ENCODE measurements around the gene PLEKHG4.

The PLEKHG4 gene

DNA sequence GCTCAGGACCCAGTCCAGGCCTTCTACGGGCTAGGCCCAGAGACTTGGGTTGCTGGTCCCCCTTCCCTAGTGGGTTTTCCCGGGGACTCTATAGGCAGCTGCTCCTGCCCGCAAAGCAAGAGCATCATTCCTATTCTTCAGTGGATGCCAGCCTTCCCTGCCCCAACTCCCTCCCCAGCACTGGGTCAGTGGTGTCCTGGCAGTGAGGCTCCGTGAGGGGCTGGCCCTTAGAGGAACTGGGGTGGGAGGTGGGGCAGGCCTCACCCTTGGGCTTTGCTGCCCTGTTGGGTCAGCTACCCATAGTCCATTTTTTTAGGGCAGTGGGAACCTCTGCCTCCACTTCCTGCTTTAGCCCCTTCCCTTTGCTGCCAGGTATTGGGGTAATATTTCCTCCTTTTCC is 7.9 kb upstream of the PLEKHG4 start:
- no peak overlapping the region for H3K4me2 ChIP-seq
- TF ChIP-seq, protein P1, sequence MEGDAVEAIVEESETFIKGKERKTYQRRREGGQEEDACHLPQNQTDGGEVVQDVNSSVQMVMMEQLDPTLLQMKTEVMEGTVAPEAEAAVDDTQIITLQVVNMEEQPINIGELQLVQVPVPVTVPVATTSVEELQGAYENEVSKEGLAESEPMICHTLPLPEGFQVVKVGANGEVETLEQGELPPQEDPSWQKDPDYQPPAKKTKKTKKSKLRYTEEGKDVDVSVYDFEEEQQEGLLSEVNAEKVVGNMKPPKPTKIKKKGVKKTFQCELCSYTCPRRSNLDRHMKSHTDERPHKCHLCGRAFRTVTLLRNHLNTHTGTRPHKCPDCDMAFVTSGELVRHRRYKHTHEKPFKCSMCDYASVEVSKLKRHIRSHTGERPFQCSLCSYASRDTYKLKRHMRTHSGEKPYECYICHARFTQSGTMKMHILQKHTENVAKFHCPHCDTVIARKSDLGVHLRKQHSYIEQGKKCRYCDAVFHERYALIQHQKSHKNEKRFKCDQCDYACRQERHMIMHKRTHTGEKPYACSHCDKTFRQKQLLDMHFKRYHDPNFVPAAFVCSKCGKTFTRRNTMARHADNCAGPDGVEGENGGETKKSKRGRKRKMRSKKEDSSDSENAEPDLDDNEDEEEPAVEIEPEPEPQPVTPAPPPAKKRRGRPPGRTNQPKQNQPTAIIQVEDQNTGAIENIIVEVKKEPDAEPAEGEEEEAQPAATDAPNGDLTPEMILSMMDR (conservative IDR thresholded peaks at IDR 0.05; ENCODE audit: low read depth, low read length) = no peak
- no peak overlapping the region for H3K9ac ChIP-seq
- H3K27me3 ChIP-seq (ENCODE audit: insufficient read depth, low read depth) = no peaks in the 10 kb centered on the region
- H3K79me2 ChIP-seq (ENCODE audit: insufficient read depth, low read depth) = 0 out of 2 replicates have a peak, but pooled peaks cover 5% of the 10 kb centered on the region
- no peaks in the 10 kb centered on the region for H3K36me3 ChIP-seq (ENCODE audit: insufficient read depth)
- H4K20me1 ChIP-seq (ENCODE audit: insufficient read depth) = no peaks in the 10 kb centered on the region
- no peak overlapping the region for H3K27ac ChIP-seq
- H2AFZ ChIP-seq (ENCODE audit: low read depth) = no peak overlapping the region
- no peak overlapping the region for H3K4me3 ChIP-seq (IDR thresholded peaks at IDR 0.05; ENCODE audit: insufficient read depth, low read depth, low read length)
- H3K4me1 ChIP-seq (ENCODE audit: low read depth, poor library complexity, severe bottlenecking) = peaks cover 15% of the 10 kb centered on the region

DNA sequence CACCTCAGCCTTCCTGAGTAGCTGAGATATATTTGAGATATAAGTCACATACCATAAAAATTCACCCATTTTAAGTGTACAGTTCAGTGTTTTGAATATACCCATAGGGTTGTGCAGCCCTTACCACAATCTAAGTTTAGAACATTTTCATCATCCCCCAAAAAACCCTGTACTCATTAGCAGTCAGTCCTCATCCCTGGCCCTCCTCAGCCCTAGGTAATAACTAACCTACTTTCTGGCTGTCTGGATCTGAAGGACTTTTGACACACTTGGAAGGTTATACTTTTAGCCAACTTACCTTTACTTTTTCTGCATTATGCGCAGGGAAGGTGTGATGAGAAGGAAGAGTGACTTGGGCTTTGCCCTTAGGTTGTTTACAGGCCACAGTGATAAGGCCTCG is 4.0 kb upstream of the PLEKHG4 start:
- Histone ChIP-seq H3K79me2 (ENCODE audit: insufficient read depth, low read depth) (peaks cover 21% of the 10 kb centered on the region), H2AFZ (ENCODE audit: low read depth) (no peak overlapping the region), H4K20me1 (ENCODE audit: insufficient read depth) (no peaks in the 10 kb centered on the region), H3K4me3 (IDR thresholded peaks at IDR 0.05; ENCODE audit: insufficient read depth, low read depth, low read length) (no peak overlapping the region), H3K4me1 (ENCODE audit: low read depth, poor library complexity, severe bottlenecking) (peaks cover 33% of the 10 kb centered on the region), H3K27me3 (ENCODE audit: insufficient read depth, low read depth) (no peaks in the 10 kb centered on the region), H3K36me3 (ENCODE audit: insufficient read depth) (no peaks in the 10 kb centered on the region), H3K27ac (no peak overlapping the region), H3K4me2 (no peak overlapping the region), H3K9ac (no peak overlapping the region)
- TF ChIP-seq, protein P1 (conservative IDR thresholded peaks at IDR 0.05; ENCODE audit: low read depth, low read length) = no peak

DNA sequence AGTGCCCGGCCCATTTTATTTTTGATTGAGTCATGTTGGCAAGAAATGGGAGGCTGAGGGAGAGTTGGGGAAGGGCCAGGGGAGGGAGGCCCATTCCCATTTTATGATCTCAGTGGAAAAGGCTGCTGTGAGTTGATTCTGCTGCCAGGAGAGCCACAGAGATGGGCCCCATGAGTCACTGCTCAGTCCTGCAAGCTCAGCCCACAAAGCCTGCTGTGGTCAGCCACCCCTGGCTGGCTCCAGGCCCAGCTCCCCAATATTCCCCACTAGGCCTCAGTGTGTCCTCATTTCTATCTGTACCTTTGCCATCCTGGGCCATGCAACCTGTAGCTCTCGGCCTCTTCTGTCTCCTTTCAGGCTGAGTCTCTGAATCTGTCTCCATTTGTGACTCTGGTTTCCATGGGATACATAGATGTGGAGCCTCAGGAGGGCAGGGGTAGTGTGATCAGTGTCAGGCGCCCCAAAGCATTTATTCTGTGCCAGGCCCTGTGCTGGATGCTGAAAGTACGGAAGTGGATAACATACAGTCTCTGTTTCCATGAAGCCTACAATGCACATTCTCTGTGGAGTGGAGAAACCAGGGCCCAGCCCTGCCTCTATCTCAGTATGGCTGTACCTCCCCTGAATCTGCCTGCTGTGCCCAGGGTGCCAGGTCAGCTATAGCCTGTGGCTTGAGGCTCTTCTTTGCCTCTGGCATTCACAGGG is 1.9 kb upstream of the PLEKHG4 start:
- Histone ChIP-seq H3K9ac (peak overlapping the region; percentile 79), H3K4me2 (peak overlapping the region; percentile 83), H3K4me1 (ENCODE audit: low read depth, poor library complexity, severe bottlenecking) (peaks cover 37% of the 10 kb centered on the region), H3K27ac (peak overlapping the region; percentile 56), H3K4me3 (IDR thresholded peaks at IDR 0.05; ENCODE audit: insufficient read depth, low read depth, low read length) (no peak overlapping the region), H3K36me3 (ENCODE audit: insufficient read depth) (no peaks in the 10 kb centered on the region), H3K79me2 (ENCODE audit: insufficient read depth, low read depth) (peaks cover 21% of the 10 kb centered on the region), H4K20me1 (ENCODE audit: insufficient read depth) (no peaks in the 10 kb centered on the region), H3K27me3 (ENCODE audit: insufficient read depth, low read depth) (no peaks in the 10 kb centered on the region), H2AFZ (ENCODE audit: low read depth) (no peak overlapping the region)
- TF ChIP-seq, protein P1 (conservative IDR thresholded peaks at IDR 0.05; ENCODE audit: low read depth, low read length) = no peak

DNA sequence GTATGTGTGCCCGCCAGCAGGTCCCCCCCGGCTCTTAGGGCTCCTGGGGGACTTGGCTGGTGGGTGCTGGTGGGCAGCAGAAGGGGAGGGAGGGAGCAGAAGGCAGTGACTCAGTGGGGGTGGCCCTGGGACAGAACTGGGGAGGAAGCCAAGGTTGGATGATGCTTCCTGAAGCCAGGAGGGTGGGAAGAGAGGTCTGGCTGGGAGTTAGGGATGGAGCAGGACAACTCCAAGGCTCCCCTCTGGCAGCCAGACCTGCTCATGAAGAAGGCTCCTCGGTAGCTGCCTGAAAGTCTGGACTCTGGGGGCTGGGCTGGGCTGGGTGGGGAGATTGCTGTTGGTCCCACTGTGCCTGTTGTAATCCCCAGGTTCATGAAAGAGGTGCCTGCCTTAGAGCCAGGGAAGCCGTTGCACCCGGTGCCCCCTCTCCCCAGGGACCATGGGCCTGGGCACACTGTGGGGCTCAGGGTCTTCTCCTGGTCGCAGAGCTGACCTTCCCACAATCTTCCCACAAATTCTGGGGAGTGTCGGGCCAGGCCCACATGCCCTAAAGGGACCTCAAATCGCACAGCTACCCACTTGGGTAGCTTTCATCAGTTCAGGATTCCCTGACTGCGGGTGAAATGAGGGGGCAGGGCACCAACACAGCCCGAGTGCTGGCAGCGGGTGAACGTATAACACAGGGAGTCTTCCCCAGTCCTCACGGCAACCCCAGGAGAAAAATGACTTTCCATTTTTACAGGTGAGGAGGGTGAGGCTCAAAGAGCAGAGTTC is 1.1 kb upstream of the PLEKHG4 start:
- H3K79me2 ChIP-seq (ENCODE audit: insufficient read depth, low read depth) = peaks cover 21% of the 10 kb centered on the region
- no peaks in the 10 kb centered on the region for H3K36me3 ChIP-seq (ENCODE audit: insufficient read depth)
- H3K27ac ChIP-seq = peak overlapping the region; percentile 56
- H3K4me1 ChIP-seq (ENCODE audit: low read depth, poor library complexity, severe bottlenecking) = peaks cover 37% of the 10 kb centered on the region
- peak overlapping the region; percentile 53 for H3K4me3 ChIP-seq (IDR thresholded peaks at IDR 0.05; ENCODE audit: insufficient read depth, low read depth, low read length)
- H4K20me1 ChIP-seq (ENCODE audit: insufficient read depth) = no peaks in the 10 kb centered on the region
- H2AFZ ChIP-seq (ENCODE audit: low read depth) = peak overlapping the region; percentile 54
- TF ChIP-seq, protein P1 (conservative IDR thresholded peaks at IDR 0.05; ENCODE audit: low read depth, low read length) = no peak; the same call in 1 of the 2 replicates
- no peaks in the 10 kb centered on the region for H3K27me3 ChIP-seq (ENCODE audit: insufficient read depth, low read depth)
- H3K9ac ChIP-seq = peak overlapping the region; percentile 79
- H3K4me2 ChIP-seq = peak overlapping the region; percentile 83

All from KMS-11 (cell line).